Ishikawa (cell line): Measurements from ENCODE around the gene KRT9.
"Not testable (repeated sequence)": the region's sequence is repeated elsewhere in the genome, so short reads cannot be mapped to it uniquely, and the experiment has no call there.

Source experiments
- CEBPB ChIP-seq: IDR thresholded peaks from 2 replicates; pipeline ENCODE4 v1.6.1; 2012
- CREB1 ChIP-seq: IDR thresholded peaks from 2 replicates; pipeline ENCODE4 v1.6.1; 2012; ENCODE audit warnings: low read depth
- EGR1 ChIP-seq: IDR thresholded peaks from 2 replicates; pipeline ENCODE4 v1.6.1; 2012
- EP300 ChIP-seq: IDR thresholded peaks from 2 replicates; pipeline ENCODE4 v1.6.1; 2012; ENCODE audit warnings: borderline replicate concordance
- FOXM1 ChIP-seq: IDR thresholded peaks from 2 replicates; pipeline ENCODE4 v1.6.1; 2012; ENCODE audit warnings: low read depth, borderline replicate concordance
- MAX ChIP-seq: IDR thresholded peaks from 2 replicates; pipeline ENCODE4 v1.6.1; 2012
- NFIC ChIP-seq: IDR thresholded peaks from 2 replicates; pipeline ENCODE4 v1.6.1; 2012
- RAD21 ChIP-seq: IDR thresholded peaks from 2 replicates; pipeline ENCODE4 v1.6.1; 2012; ENCODE audit warnings: low read depth
- REST ChIP-seq: IDR thresholded peaks from 2 replicates; pipeline ENCODE4 v1.6.1; 2012; ENCODE audit warnings: low read depth, mild to moderate bottlenecking
- TAF1 ChIP-seq: IDR thresholded peaks from 2 replicates; pipeline ENCODE4 v1.6.1; 2012; ENCODE audit warnings: low read depth, mild to moderate bottlenecking
- TCF12 ChIP-seq: IDR thresholded peaks from 2 replicates; pipeline ENCODE4 v1.6.1; 2012; ENCODE audit warnings: low read depth
- TEAD4 ChIP-seq: IDR thresholded peaks from 2 replicates; pipeline ENCODE4 v1.6.1; 2012
- YY1 ChIP-seq: IDR thresholded peaks from 2 replicates; pipeline ENCODE4 v1.6.1; 2012; ENCODE audit warnings: low read depth
- ZBTB7A ChIP-seq: IDR thresholded peaks from 2 replicates; pipeline ENCODE4 v1.6.1; 2012; ENCODE audit warnings: low read depth
- TF ChIP-seq, protein P1 (sequence below): IDR thresholded peaks from 2 replicates; pipeline ENCODE4 v1.6.1; 2012

Gene KRT9

DNA sequence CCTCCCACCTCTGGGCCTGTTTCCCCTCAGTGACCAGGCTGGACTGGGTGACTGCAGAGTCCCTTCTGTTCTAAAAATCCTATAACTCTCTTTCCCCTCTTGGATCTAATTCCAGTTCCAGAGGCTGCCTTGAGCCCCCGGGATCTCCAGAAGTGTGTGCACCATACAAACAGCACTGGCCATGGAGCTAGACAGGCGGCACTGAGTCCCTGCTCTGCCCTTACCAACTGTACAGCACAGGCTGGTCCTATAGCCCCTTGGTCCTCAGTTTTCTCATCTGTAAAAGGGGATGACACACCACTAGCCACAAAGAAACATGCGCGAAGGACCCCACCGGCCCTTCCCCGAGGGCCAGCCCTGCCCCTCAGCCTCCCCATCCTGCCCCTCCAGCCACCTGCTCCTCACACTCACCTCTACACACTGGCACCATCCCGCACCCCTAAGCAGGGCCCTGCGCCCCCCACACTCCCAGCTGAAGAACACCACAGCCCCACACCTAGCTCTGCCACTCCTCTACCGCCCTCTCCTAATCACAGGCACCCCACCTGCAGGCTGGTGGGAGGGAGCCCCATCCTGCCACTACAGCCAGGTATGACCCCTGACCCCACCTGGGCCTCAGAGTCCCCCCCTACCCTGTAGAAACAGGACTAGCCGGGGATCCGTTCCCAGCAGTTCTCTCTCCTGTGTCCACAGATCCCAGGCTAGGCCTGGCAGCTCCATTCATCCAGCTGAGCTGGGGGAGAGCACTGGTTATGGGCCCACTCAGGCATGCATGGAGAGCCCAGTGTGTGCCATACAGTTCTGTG lies 41.6 kb upstream of the KRT9 start:
- TF ChIP-seq ZBTB7A (no peak), NFIC (no peak), TAF1 (no peak), REST (no peak), EP300 (no peak), EGR1 (no peak), CEBPB (no peak), CREB1 (no peak), MAX (no peak), YY1 (no peak), RAD21 (no peak), TEAD4 (no peak), TCF12 (no peak), FOXM1 (no peak)
- TF ChIP-seq, protein P1, sequence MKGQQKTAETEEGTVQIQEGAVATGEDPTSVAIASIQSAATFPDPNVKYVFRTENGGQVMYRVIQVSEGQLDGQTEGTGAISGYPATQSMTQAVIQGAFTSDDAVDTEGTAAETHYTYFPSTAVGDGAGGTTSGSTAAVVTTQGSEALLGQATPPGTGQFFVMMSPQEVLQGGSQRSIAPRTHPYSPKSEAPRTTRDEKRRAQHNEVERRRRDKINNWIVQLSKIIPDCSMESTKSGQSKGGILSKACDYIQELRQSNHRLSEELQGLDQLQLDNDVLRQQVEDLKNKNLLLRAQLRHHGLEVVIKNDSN: no peak

- TF ChIP-seq FOXM1, YY1, EGR1: not testable (repeated sequence)
Observed at GRCh38 chr17:41612376-41613160, 40.7 kb upstream of the KRT9 start, which contains the start of gene KRT16. Gene KRT16 (minus strand): TSS chr17:41612767. CDS start chr17:41612688, 79 bp downstream.

DNA sequence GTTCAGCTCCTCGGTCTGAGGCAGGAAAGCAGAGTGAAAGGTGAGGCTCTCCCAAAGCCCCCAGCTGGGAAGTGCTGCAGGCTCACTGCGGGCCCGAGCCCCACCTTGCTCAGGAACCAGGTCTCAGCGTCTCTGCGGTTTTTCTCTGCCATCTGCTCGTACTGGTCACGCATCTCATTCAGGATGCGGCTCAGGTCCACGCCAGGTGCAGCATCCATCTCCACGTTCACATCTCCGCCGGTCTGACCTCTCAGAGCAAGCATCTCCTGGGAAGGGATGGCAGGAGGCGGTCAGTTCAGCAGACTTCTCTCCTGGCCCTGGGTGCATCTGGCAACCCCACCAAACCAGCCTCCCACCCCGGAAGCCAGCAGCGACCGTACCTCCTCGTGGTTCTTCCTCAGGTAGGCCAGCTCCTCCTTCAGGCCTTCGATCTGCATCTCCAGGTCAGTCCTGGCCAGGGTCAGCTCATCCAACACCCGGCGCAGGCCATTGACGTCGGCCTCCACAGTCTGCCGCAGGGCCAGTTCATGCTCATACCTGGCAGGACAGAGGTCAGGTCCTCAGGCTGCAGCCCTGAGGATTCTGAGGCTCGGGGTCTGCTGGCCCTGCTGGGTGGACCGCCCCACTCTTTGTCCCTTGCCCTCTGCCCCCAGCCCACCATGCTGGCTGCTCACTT lies 39.2 kb upstream of the KRT9 start:
- TF ChIP-seq TCF12 (no peak), TEAD4 (no peak), RAD21 (no peak), CEBPB (no peak), EP300 (no peak), ZBTB7A (no peak), EGR1 (no peak)

- TF ChIP-seq RAD21: 0 out of 2 replicates have a peak, but pooled peaks have one; percentile 18
Observed at GRCh38 chr17:41610061-41610517, 38.2 kb upstream of the KRT9 start.

- TF ChIP-seq FOXM1 (no peak), RAD21 (no peak), NFIC (no peak), CREB1 (no peak), YY1 (no peak), EGR1 (no peak), MAX (no peak), REST (no peak), CEBPB (no peak), ZBTB7A (no peak), TCF12 (no peak), TAF1 (no peak), EP300 (no peak), TEAD4 (no peak)
- TF ChIP-seq, protein P1: no peak
Observed at GRCh38 chr17:41602524-41602923, 30.7 kb upstream of the KRT9 start.

GRCh38 chr17:41600318-41600717 lies 28.5 kb upstream of the KRT9 start:
- TF ChIP-seq FOXM1: no peak
- no peak for TF ChIP-seq TAF1
- no peak for TF ChIP-seq REST
- TF ChIP-seq, protein P1: no peak
- TF ChIP-seq EP300: no peak
- TF ChIP-seq EGR1: no peak
- no peak for TF ChIP-seq CEBPB
- TF ChIP-seq NFIC: no peak
- TF ChIP-seq CREB1: no peak
